Neural crest cell (in vitro differentiated cells): Measurements from ENCODE around the gene NHLRC2. TPM values are rescaled to one million over a fixed set of nuclear protein-coding genes. Genes with fewer than 3 reads are reported as not detected.
A peak's percentile ranks its signal among the peaks of the same experiment; 100 is the strongest.

ENCODE experiments used
- DNase-seq: peaks from one replicate; pipeline ENCODE4 v3.0.0; 2021; ENCODE audit warnings: low read depth, mixed read lengths, low spot score
- H3K27ac Mint-ChIP-seq: one replicate; pipeline ENCODE4 v1.8.0; 2021; ENCODE audit warnings: mild to moderate bottlenecking, mixed read lengths; ENCODE audit not compliant: unreplicated experiment
- H3K27me3 Mint-ChIP-seq: 2 replicates; pipeline ENCODE4 v1.8.0; 2021; ENCODE audit warnings: low read depth, mild to moderate bottlenecking, mixed read lengths
- H3K36me3 Mint-ChIP-seq: 2 replicates; pipeline ENCODE4 v1.8.0; 2021; ENCODE audit warnings: low read depth, mild to moderate bottlenecking, mixed read lengths
- H3K4me1 Mint-ChIP-seq: 2 replicates; pipeline ENCODE4 v1.8.0; 2021; ENCODE audit warnings: mixed read lengths
- H3K4me3 Mint-ChIP-seq: one replicate; pipeline ENCODE4 v1.8.0; 2021; ENCODE audit warnings: mild to moderate bottlenecking, mixed read lengths
- H3K9me3 Mint-ChIP-seq: 2 replicates; pipeline ENCODE4 v1.8.0; 2021; ENCODE audit warnings: mixed read lengths
- total RNA-seq: library from RNA; stranded (reverse); gene quantifications from 2 replicates; pipeline ENCODE4 v1.2.1, GENCODE V29; 2021
- TF ChIP-seq, protein P1 (sequence below): fragments of 200-600 bp; sonication (generic); conservative IDR thresholded peaks from 2 replicates; pipeline ENCODE4 v1.5.0; 2021; ENCODE audit warnings: antibody characterized with exemption, mild to moderate bottlenecking

The NHLRC2 gene
- total RNA-seq, 1 donor from 2014 or later, result 58.7 TPM

- Mint-ChIP-seq H3K36me3 (peaks cover 43% of the 10 kb centered on the region), H3K9me3 (peaks cover 4% of the 10 kb centered on the region), H3K27ac (no peak overlapping the region), H3K4me3 (no peak overlapping the region), H3K27me3 (no peaks in the 10 kb centered on the region), H3K4me1 (peaks cover 10% of the 10 kb centered on the region)
- no peak for DNase-seq
- TF ChIP-seq, protein P1, sequence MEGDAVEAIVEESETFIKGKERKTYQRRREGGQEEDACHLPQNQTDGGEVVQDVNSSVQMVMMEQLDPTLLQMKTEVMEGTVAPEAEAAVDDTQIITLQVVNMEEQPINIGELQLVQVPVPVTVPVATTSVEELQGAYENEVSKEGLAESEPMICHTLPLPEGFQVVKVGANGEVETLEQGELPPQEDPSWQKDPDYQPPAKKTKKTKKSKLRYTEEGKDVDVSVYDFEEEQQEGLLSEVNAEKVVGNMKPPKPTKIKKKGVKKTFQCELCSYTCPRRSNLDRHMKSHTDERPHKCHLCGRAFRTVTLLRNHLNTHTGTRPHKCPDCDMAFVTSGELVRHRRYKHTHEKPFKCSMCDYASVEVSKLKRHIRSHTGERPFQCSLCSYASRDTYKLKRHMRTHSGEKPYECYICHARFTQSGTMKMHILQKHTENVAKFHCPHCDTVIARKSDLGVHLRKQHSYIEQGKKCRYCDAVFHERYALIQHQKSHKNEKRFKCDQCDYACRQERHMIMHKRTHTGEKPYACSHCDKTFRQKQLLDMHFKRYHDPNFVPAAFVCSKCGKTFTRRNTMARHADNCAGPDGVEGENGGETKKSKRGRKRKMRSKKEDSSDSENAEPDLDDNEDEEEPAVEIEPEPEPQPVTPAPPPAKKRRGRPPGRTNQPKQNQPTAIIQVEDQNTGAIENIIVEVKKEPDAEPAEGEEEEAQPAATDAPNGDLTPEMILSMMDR, result no peak
Measured at GRCh38 chr10:113890769-113891168, 36.3 kb downstream of the NHLRC2 start.

GRCh38 chr10:113891476-113891875 is 37.0 kb downstream of the NHLRC2 start:
- no peak for DNase-seq

GRCh38 chr10:113893570-113893969 is 39.1 kb downstream of the NHLRC2 start:
- TF ChIP-seq, protein P1, result no peak
- Mint-ChIP-seq H3K4me3 (no peak overlapping the region), H3K27ac (no peak overlapping the region), H3K27me3 (no peaks in the 10 kb centered on the region), H3K4me1 (peaks cover 10% of the 10 kb centered on the region), H3K36me3 (peaks cover 27% of the 10 kb centered on the region), H3K9me3 (no peaks in the 10 kb centered on the region)
- no peak for DNase-seq

More at GRCh38 chr10:113891476-113891875, 37.0 kb downstream of the NHLRC2 start:
- Mint-ChIP-seq H3K9me3 (peaks cover 4% of the 10 kb centered on the region), H3K36me3 (peaks cover 36% of the 10 kb centered on the region), H3K27ac (no peak overlapping the region), H3K4me1 (peaks cover 10% of the 10 kb centered on the region), H3K27me3 (no peaks in the 10 kb centered on the region), H3K4me3 (no peak overlapping the region)
- TF ChIP-seq, protein P1, result no peak

DNA sequence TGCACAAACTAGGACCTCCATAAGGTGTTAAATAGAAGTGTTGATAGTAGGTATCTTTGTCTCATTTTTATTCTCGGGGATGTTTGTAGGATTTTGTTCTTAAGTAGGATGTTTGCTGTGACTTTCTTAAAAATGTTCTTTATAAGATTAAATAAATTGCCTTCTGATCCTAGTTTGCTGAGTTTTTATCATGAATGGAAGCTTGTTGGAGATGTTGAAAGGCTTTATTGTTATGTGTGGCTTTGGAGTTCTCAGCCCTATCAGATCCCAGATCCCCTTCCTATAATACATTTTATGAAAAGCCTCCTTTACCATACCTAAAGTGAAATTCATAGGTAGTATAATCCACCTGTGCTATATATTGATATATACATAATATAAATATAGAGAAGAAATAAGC is 40.1 kb downstream of the NHLRC2 start:
- H3K9me3 Mint-ChIP-seq, result no peaks in the 10 kb centered on the region
- no peak overlapping the region for H3K4me3 Mint-ChIP-seq
- H3K4me1 Mint-ChIP-seq, result peaks cover 10% of the 10 kb centered on the region
- TF ChIP-seq, protein P1, result no peak
- peaks cover 26% of the 10 kb centered on the region for H3K36me3 Mint-ChIP-seq
- DNase-seq, result no peak
- H3K27ac Mint-ChIP-seq, result peak overlapping the region; percentile 30
- H3K27me3 Mint-ChIP-seq, result no peaks in the 10 kb centered on the region

DNA sequence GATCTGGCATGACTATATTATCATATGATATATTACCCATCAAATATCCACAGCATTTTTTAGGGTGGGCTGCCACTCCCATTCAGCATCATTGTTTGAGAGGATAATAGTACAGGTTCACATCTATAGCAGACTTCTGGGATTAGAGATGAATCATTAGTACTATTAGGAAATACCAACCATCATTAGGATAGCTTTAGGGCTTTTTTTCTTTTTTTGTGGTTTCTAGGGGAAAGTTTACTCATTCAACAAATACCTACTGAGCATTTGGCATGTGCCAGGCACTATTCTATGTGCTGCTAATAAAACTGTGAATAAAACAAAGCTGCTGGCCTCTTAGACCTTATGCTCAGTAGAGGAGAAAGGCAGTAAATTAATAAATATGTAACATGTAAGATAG is 40.6 kb downstream of the NHLRC2 start:
- H3K9me3 Mint-ChIP-seq, result no peaks in the 10 kb centered on the region
- no peaks in the 10 kb centered on the region for H3K27me3 Mint-ChIP-seq
- TF ChIP-seq, protein P1, result no peak
- no peak overlapping the region for H3K27ac Mint-ChIP-seq
- DNase-seq, result no peak
- peaks cover 21% of the 10 kb centered on the region for H3K36me3 Mint-ChIP-seq
- no peak overlapping the region for H3K4me3 Mint-ChIP-seq
- peaks cover 10% of the 10 kb centered on the region for H3K4me1 Mint-ChIP-seq
